Esophagus squamous epithelium (tissue), 5 donors: ENCODE data around the gene ATP5PF. TPM values are rescaled to one million over a fixed set of nuclear protein-coding genes. Genes with fewer than 3 reads are reported as not detected.

Experiments used
- DNase-seq: peaks from one replicate; lab custom pipeline; 2025; lab: John Stamatoyannopoulos, UW
- H3K27ac ChIP-seq, 4 donors: fragments of 200-600 bp; sonication (generic); one replicate each; pipeline ENCODE4 v1.5.1; 2016 to 2019; ENCODE audit warnings: mild to moderate bottlenecking in 1 of 4
- H3K27me3 ChIP-seq, 4 donors: fragments of 200-600 bp; sonication (generic); 1 replicate in 3 of 4; 2 replicates in 1 of 4; pipeline versions ENCODE4 v1.5.1 to v1.6.0; 2017 to 2021; ENCODE audit warnings: antibody characterized with exemption in 1 of 4
- H3K36me3 ChIP-seq, 3 donors: fragments of 200-600 bp; sonication (generic); one replicate each; pipeline ENCODE4 v1.5.1; 2016 to 2019
- H3K4me1 ChIP-seq, 3 donors: fragments of 200-600 bp; sonication (generic); one replicate each; pipeline ENCODE4 v1.5.1; 2017 to 2019
- H3K4me3 ChIP-seq, 4 donors: fragments of 200-600 bp; sonication (generic); 1 replicate in 3 of 4; 2 replicates in 1 of 4; pipeline ENCODE4 v1.5.1; 2016 to 2019; ENCODE audit warnings: mild to moderate bottlenecking in 2 of 4, moderate library complexity in 1 of 4
- H3K9me3 ChIP-seq, 3 donors: fragments of 200-600 bp; sonication (generic); one replicate each; pipeline ENCODE4 v1.5.1; 2016 to 2019
- CTCF ChIP-seq, 6 experiments: fragments of 450-650 bp in 4 of 6; fragments of 200-600 bp in 2 of 6; sonication (generic) in 2 of 6; IDR thresholded peaks; one replicate each; pipeline ENCODE4 v1.5.1; 2016 to 2019; ENCODE audit warnings: antibody characterized with exemption in 6 of 6, mild to moderate bottlenecking in 4 of 6, moderate library complexity in 4 of 6
- POLR2A ChIP-seq, 4 donors: fragments of 450-650 bp; IDR thresholded peaks; one replicate each; pipeline ENCODE4 v1.6.1; 2017; ENCODE audit warnings: antibody characterized with exemption in 4 of 4, mild to moderate bottlenecking in 4 of 4, moderate library complexity in 3 of 4
- WGBS, 2 donors: methylation state at CpG; one replicate each; pipeline ENCODE4 v1.1.5; 2018; 5-methylcytosine and 5-hydroxymethylcytosine counted together
- intact Hi-C: fragments of 100-400 bp; cut with DNase I; formaldehyde crosslinking; loops from one replicate; pipeline ENCODE4 v1.15.0; 2022
- total RNA-seq, 4 donors: library from RNA; depleted of rRNA; stranded (reverse); fragments of >200 nt; gene quantifications; one replicate each; pipeline ENCODE4 v1.1.0, GENCODE V29; 2016
- donor health status: DM: yes; HTN: yes; CAD: no.

ATP5PF gene
- total RNA-seq, 4 donors from 2014 or later: 123 to 192 (median 129) TPM

- Histone ChIP-seq H3K36me3 (peaks cover 0 to 85% (median 12%) of the 10 kb centered on the region in 3 donors), H3K27ac (peak overlapping the region in 1 of 4 donors; percentile 9), H3K4me1 (no peaks in the 10 kb centered on the region), H3K4me3 (peak overlapping the region in 1 of 4 donors; percentile 16), H3K27me3 (no peaks in the 10 kb centered on the region), H3K9me3 (no peaks in the 10 kb centered on the region)
- intact Hi-C loops: no loop called here
- no peak for TF ChIP-seq POLR2A (IDR thresholded peaks at IDR 0.05)
- TF ChIP-seq CTCF (IDR thresholded peaks at IDR 0.05): no peak
- WGBS, 2 donors: 74 to 85% methylated on average over 6 of the region's 6 CpGs
- no peak for DNase-seq
Observed at GRCh38 chr21:25756190-25756932, 21.7 kb upstream of the ATP5PF start.

- H3K36me3 ChIP-seq: peaks cover 0 to 84% (median 14%) of the 10 kb centered on the region in 3 donors
- no peaks in the 10 kb centered on the region for H3K9me3 ChIP-seq
- H3K4me1 ChIP-seq: no peaks in the 10 kb centered on the region
- no peaks in the 10 kb centered on the region for H3K27me3 ChIP-seq
- TF ChIP-seq CTCF (IDR thresholded peaks at IDR 0.05) (no peak), POLR2A (IDR thresholded peaks at IDR 0.05) (no peak)
- no peak for DNase-seq
- H3K27ac ChIP-seq: no peak overlapping the region
- H3K4me3 ChIP-seq: no peak overlapping the region
- intact Hi-C loops: no loop called here
- 100% methylated on average over 1 of the region's 1 CpG for whole genome bisulfite sequencing, 2 donors
Observed at GRCh38 chr21:25752416-25752815, 17.7 kb upstream of the ATP5PF start.

GRCh38 chr21:25750085-25750484 lies 15.4 kb upstream of the ATP5PF start:
- 82 to 92% methylated on average over 5 to 6 of the region's 6 CpGs for WGBS, 2 donors
- intact Hi-C loops: no loop called here

GRCh38 chr21:25744854-25745253 lies 10.2 kb upstream of the ATP5PF start:
- Histone ChIP-seq H3K9me3 (no peaks in the 10 kb centered on the region), H3K27me3 (no peaks in the 10 kb centered on the region), H3K27ac (no peak overlapping the region), H3K36me3 (peaks cover 0 to 67% (median 14%) of the 10 kb centered on the region in 3 donors), H3K4me3 (no peak overlapping the region), H3K4me1 (peaks cover 0 to 5% (median 0%) of the 10 kb centered on the region in 3 donors)
- TF ChIP-seq CTCF (IDR thresholded peaks at IDR 0.05): no peak
- TF ChIP-seq POLR2A (IDR thresholded peaks at IDR 0.05): no peak
- no peak for DNase-seq
- intact Hi-C loops: no loop called here
- 92 to 97% methylated on average over 2 of the region's 2 CpGs for WGBS, 2 donors

More at GRCh38 chr21:25750085-25750484, 15.4 kb upstream of the ATP5PF start:
- Histone ChIP-seq H3K4me1 (no peaks in the 10 kb centered on the region), H3K27me3 (no peaks in the 10 kb centered on the region), H3K9me3 (no peaks in the 10 kb centered on the region), H3K27ac (no peak overlapping the region), H3K4me3 (no peak overlapping the region), H3K36me3 (peaks cover 0 to 94% (median 24%) of the 10 kb centered on the region in 3 donors)
- DNase-seq: no peak
- no peak for TF ChIP-seq POLR2A (IDR thresholded peaks at IDR 0.05)
- TF ChIP-seq CTCF (IDR thresholded peaks at IDR 0.05): no peak

GRCh38 chr21:25742900-25743299 lies 8.2 kb upstream of the ATP5PF start:
- WGBS, 2 donors: 72 to 80% methylated on average over 3 of the region's 3 CpGs
- H3K27ac ChIP-seq: no peak overlapping the region
- peaks cover 0 to 5% (median 3%) of the 10 kb centered on the region in 3 donors for H3K4me1 ChIP-seq
- H3K27me3 ChIP-seq: no peaks in the 10 kb centered on the region
- no peak for TF ChIP-seq POLR2A (IDR thresholded peaks at IDR 0.05)
- no peak for TF ChIP-seq CTCF (IDR thresholded peaks at IDR 0.05)
- no peak overlapping the region for H3K4me3 ChIP-seq
- H3K36me3 ChIP-seq: peaks cover 0 to 54% (median 10%) of the 10 kb centered on the region in 3 donors
- DNase-seq: no peak
- H3K9me3 ChIP-seq: no peaks in the 10 kb centered on the region
- intact Hi-C loops: no loop called here
